Fibroblast of peridontal ligament (primary cell): ENCODE measurements around the gene ZNF81.
"Not testable (repeated sequence)": the region's sequence is repeated elsewhere in the genome, so short reads cannot be mapped to it uniquely, and the experiment has no call there.

Source experiments
- DNase-seq: peaks from one replicate; pipeline ENCODE4 v3.0.0-alpha.2; 2010; ENCODE audit errors: extremely low read depth

The ZNF81 gene

GRCh38 chrX:47836164-47837072 is at the start of gene ZNF81:
Gene ZNF81 (plus strand): TSS chrX:47836902. CDS start chrX:47846268, 9,366 bp downstream.
- peak; percentile 95 for DNase-seq

- DNase-seq, result peak; percentile 67
These were observed 40.2 kb upstream of the ZNF81 start for GRCh38 chrX:47796433-47796906.

- DNase-seq, result no peak
These were observed 39.6 kb upstream of the ZNF81 start for GRCh38 chrX:47797084-47797483.

GRCh38 chrX:47798861-47799260 is 37.8 kb upstream of the ZNF81 start:
- DNase-seq, result no peak

GRCh38 chrX:47802589-47802988 is 34.1 kb upstream of the ZNF81 start:
- DNase-seq, result peak; percentile 27

- not testable (repeated sequence) for DNase-seq
These were observed 33.6 kb upstream of the ZNF81 start for GRCh38 chrX:47803103-47803502.

GRCh38 chrX:47804315-47804714 is 32.4 kb upstream of the ZNF81 start:
- DNase-seq, result no peak

- DNase-seq, result not testable (repeated sequence)
These were observed 30.9 kb upstream of the ZNF81 start for GRCh38 chrX:47805844-47806243.

- DNase-seq, result not testable (repeated sequence)
These were observed 30.1 kb upstream of the ZNF81 start for GRCh38 chrX:47806415-47807271.

- not testable (repeated sequence) for DNase-seq
These were observed 29.5 kb upstream of the ZNF81 start for GRCh38 chrX:47807272-47807538.

- no peak for DNase-seq
These were observed 29.2 kb upstream of the ZNF81 start for GRCh38 chrX:47807548-47807947.

GRCh38 chrX:47808904-47809788 is 27.6 kb upstream of the ZNF81 start:
- DNase-seq, result no peak

- no peak for DNase-seq
These were observed 21.9 kb upstream of the ZNF81 start for GRCh38 chrX:47814851-47815250.

- no peak for DNase-seq
These were observed 20.5 kb upstream of the ZNF81 start for GRCh38 chrX:47815901-47816845.

- no peak for DNase-seq
These were observed 19.3 kb upstream of the ZNF81 start for GRCh38 chrX:47817421-47817820.

- DNase-seq, result no peak
These were observed 18.8 kb upstream of the ZNF81 start for GRCh38 chrX:47817897-47818296.

- DNase-seq, result no peak
These were observed 7.7 kb upstream of the ZNF81 start for GRCh38 chrX:47828984-47829383.

GRCh38 chrX:47831788-47832187 is 4.9 kb upstream of the ZNF81 start:
- DNase-seq, result no peak

- DNase-seq, result no peak
These were observed 1.7 kb downstream of the ZNF81 start for GRCh38 chrX:47838361-47838760.

GRCh38 chrX:47840111-47840510 is 3.4 kb downstream of the ZNF81 start:
- DNase-seq, result no peak

GRCh38 chrX:47843363-47843762 is 6.7 kb downstream of the ZNF81 start:
- no peak for DNase-seq
